Cardiac fibroblast (primary cell): ENCODE data around the gene HIVEP3.

ENCODE experiments used
- DNase-seq, 2 donors: peaks; one replicate each; pipeline versions ENCODE4 v3.0.0 to v3.0.0-alpha.2; 2010; ENCODE audit warnings: low read depth in 2 of 2
- H3K4me3 ChIP-seq, 2 donors: replicated peaks in 1 of 2; 1 replicate in 1 of 2; 2 replicates in 1 of 2; pipeline ENCODE4 v1.5.1; 2011; ENCODE audit warnings: low read depth in 2 of 2, low read length in 2 of 2, mild to moderate bottlenecking in 2 of 2, moderate library complexity in 1 of 2
- TF ChIP-seq, protein P1 (sequence below): IDR thresholded peaks from one replicate; pipeline ENCODE4 v1.5.1; 2011; ENCODE audit warnings: low read depth, mild to moderate bottlenecking, low read length, inconsistent platforms

Gene HIVEP3

DNA sequence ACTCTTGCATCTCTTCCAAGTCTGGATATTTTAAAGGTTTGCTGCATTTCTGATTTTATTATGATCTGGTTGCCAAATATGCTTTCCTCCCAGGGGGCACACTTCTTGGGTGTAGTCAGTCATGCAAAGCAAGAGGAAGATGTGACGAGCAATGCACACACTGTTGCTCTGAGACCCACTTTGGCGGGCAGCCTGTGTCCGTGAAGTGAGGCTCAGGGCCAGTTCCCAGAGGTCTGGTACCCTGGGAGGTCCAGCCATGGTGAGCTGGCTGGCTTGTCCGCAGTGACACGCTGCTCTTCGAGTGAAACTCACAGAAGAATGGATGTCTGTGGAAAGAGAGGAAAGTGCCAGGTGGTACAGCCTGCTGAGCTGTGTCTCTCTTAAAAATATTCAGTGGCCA is 381.5 kb downstream of the HIVEP3 start:
- TF ChIP-seq, protein P1, sequence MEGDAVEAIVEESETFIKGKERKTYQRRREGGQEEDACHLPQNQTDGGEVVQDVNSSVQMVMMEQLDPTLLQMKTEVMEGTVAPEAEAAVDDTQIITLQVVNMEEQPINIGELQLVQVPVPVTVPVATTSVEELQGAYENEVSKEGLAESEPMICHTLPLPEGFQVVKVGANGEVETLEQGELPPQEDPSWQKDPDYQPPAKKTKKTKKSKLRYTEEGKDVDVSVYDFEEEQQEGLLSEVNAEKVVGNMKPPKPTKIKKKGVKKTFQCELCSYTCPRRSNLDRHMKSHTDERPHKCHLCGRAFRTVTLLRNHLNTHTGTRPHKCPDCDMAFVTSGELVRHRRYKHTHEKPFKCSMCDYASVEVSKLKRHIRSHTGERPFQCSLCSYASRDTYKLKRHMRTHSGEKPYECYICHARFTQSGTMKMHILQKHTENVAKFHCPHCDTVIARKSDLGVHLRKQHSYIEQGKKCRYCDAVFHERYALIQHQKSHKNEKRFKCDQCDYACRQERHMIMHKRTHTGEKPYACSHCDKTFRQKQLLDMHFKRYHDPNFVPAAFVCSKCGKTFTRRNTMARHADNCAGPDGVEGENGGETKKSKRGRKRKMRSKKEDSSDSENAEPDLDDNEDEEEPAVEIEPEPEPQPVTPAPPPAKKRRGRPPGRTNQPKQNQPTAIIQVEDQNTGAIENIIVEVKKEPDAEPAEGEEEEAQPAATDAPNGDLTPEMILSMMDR, result no peak
- H3K4me3 ChIP-seq, result no peak overlapping the region
- peak in 1 of 2 donors; percentile 96 for DNase-seq

DNA sequence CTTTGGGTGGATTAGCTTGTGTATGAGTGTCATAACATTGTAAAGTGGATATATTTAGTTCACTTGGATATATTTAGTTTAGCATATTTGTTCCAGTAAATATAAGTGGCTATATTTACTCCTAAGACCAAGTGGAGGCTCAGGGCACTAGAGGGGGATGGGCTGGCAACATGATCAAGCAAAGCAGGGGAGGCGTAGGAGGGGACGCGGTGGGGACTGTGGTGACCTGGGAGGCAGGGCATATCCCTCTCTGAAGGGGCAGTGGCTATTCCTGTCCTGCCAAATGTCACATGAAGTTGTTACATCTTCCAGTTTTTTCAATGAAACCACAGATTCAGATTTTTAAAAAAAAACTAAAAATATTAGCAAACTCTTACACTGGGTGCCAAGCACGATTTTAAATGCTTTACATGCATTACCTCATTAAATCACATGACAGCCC is 382.3 kb downstream of the HIVEP3 start:
- TF ChIP-seq, protein P1, result no peak
- H3K4me3 ChIP-seq, result no peak overlapping the region
- no peak for DNase-seq

DNA sequence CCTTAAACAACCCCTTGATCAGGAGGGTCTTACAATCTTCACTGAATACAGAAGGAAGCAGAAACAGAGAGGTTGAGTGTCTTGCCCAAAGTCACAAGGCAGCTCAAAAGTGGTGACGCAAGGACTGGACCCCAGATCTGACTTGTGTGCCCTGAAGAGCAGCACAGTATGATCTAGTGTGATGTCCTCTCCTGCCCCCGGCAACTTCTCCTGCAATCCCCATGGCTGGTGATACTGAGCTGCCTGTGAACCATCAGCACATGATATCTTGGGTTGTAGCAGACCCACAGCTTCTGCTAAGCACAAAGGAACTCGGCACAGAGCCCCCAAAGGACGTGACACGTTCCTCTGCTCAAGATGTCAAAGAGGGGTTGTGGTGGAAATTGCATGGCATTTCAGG is 383.0 kb downstream of the HIVEP3 start:
- H3K4me3 ChIP-seq, result no peak overlapping the region
- DNase-seq, result no peak
- TF ChIP-seq, protein P1, result no peak

DNA sequence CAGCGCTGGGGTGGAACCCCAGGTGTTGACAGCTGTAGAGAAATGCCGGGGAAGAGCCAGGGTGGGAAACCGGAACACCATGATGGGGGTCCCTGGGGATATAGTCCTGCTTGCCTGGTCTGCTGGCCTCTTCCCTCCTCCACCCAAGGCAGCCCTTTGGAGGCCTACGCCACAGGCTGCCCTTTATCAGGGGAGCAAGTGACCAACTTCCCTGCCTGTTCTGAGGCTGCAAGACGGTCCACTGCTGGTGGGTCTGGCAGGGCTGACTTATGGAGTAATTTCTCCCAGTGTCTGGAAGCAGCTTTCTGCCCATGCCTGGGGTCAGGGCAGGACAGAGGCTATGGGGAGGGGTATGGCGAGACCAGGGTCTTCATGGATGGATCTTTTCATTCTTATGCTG is 383.4 kb downstream of the HIVEP3 start:
- no peak for DNase-seq
- TF ChIP-seq, protein P1, result no peak

DNA sequence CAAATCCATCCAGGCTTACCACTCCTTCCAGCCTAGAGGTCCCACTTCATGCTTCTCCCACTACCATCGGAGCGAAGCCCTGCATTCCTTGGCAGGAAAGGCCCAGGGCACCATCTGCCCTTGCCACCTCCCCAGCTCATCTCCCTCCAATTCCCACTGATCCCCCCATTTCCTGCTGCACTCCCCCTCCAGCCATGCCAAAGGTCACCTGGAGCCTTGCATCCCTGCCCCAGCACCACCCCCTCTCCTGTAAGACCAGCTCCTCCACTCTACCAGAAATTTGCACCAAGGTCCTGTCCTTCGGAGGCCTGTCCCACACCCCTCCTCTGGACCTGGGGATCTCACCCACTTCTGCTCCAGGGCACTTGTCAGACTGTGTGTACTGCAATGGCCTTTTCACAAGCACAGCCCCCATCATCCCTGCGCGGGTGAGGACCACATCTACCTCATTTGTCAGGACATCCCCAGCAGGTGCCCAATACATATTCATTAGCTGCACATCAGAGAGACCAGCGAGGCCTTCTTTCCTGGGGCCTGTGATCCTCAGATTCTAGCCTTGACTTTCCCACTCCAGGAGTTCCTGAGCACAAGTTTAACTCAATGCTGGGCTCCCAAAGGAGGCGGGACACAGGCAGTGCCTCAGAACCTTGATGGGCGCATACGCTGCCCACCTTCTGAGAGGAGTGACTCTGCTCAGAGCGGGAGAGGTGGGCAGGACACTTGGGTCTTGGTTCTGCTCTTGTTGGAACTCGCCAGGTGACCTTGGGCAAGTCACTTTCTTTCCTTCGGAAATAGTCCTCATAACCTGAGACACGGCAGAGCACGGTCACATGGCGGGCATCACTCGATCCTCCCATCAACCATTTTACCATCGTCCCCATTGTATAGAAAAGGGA is 384.3 kb downstream of the HIVEP3 start:
- no peak for DNase-seq
- TF ChIP-seq, protein P1, result no peak
- H3K4me3 ChIP-seq, result no peak overlapping the region

More for the DNA sequence above, 383.4 kb downstream of the HIVEP3 start:
- H3K4me3 ChIP-seq, result no peak overlapping the region

DNA sequence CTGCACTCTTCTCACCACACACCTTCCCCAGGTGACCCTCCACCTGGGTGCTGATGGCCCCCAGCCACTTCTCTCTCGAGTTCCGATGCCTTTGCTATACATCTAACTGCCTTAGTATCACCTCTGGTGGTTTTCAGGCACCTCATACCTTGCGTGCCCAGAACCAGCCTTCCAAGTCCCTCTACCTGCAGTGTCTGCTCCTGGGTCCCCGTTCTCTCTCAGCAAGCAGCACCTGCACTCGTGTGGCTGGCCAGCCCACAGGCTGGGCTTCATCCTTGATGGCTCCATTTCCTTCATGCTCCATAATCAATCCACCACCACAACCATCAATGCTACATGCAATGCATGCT is 385.0 kb downstream of the HIVEP3 start:
- H3K4me3 ChIP-seq, result no peak overlapping the region
- DNase-seq, result no peak
- TF ChIP-seq, protein P1, result no peak
